Hepatocyte (in vitro differentiated cells): ENCODE results near the gene YEATS2.

Experiments
- CTCF ChIP-seq: fragments of 200-600 bp; sonication (generic); IDR thresholded peaks from 2 replicates; pipeline ENCODE4 v1.5.1; 2016; ENCODE audit warnings: antibody characterized with exemption, mild to moderate bottlenecking; ENCODE audit not compliant: poor library complexity
- EZH2 ChIP-seq: fragments of 200-600 bp; sonication (generic); IDR thresholded peaks from 2 replicates; pipeline ENCODE4 v1.6.1; 2016; ENCODE audit warnings: antibody characterized with exemption, mild to moderate bottlenecking, borderline replicate concordance

- no peak for TF ChIP-seq CTCF
- TF ChIP-seq EZH2, result no peak
These were observed 64.7 kb downstream of the YEATS2 start for GRCh38 chr3:183762304-183762703.
